HG03060 (cell line): ENCODE data around the gene LRRC72.

Experiments used
- ATAC-seq: cut with Tn5 transposase; IDR thresholded peaks from one replicate; pipeline ENCODE4 v1.9.1; 2021; ENCODE audit warnings: low read depth, moderate number of reproducible peaks; ENCODE audit not compliant: unreplicated experiment

Gene LRRC72

GRCh38 chr7:16615228-16615627 is 88.6 kb downstream of the LRRC72 start:
- ATAC-seq, result no peak

GRCh38 chr7:16616122-16616521 is 89.5 kb downstream of the LRRC72 start:
- ATAC-seq, result no peak

GRCh38 chr7:16616542-16616941 is 89.9 kb downstream of the LRRC72 start:
- no peak for ATAC-seq

- ATAC-seq, result peak; percentile 94
Measured at GRCh38 chr7:16619979-16620408, 93.4 kb downstream of the LRRC72 start.

GRCh38 chr7:16626388-16626787 is 99.8 kb downstream of the LRRC72 start:
- ATAC-seq, result no peak

GRCh38 chr7:16627236-16627635 is 100.6 kb downstream of the LRRC72 start:
- no peak for ATAC-seq

- ATAC-seq, result no peak
Measured at GRCh38 chr7:16630654-16631053, 104.0 kb downstream of the LRRC72 start.
